MCF 10A (cell line): ENCODE data around the gene RALA. TPM values are rescaled to one million over a fixed set of nuclear protein-coding genes. Genes with fewer than 3 reads are reported as not detected.

ENCODE experiments used
- BruUV-seq: library from RNA; stranded (reverse); fragments of 400-500 nt; replicated peaks from 2 replicates; lab custom pipeline; 2021; lab: Mats Ljungman, UMichigan
- CTCF ChIA-PET: fragments of 300-600 bp; sonication (Branson Sonifier 250); formaldehyde crosslinking; extraction: SDS; loops from one replicate; lab custom pipeline; 2021; ENCODE audit warnings: antibody characterized with exemption, inconsistent platforms; lab: Yijun Ruan, JAX
- POLR2A ChIA-PET: fragments of 300-600, 350-650 bp; sonication (Branson Sonifier 250); formaldehyde crosslinking; extraction: SDS; loops from one replicate; lab custom pipeline; 2020; ENCODE audit warnings: antibody characterized with exemption, inconsistent platforms; lab: Yijun Ruan, JAX
- DNase-seq: peaks from one replicate; pipeline ENCODE4 v3.0.0-alpha.2; 2018; ENCODE audit not compliant: unreplicated experiment
- H3K27ac Mint-ChIP-seq: one replicate; pipeline ENCODE4 v1.8.0; 2022; ENCODE audit warnings: mild to moderate bottlenecking, low read depth, mixed read lengths; ENCODE audit not compliant: unreplicated experiment
- H3K27me3 Mint-ChIP-seq: one replicate; pipeline ENCODE4 v1.8.0; 2022; ENCODE audit warnings: mixed read lengths; ENCODE audit not compliant: insufficient read depth, unreplicated experiment
- H3K36me3 Mint-ChIP-seq: one replicate; pipeline ENCODE4 v1.8.0; 2022; ENCODE audit warnings: mild to moderate bottlenecking, moderate library complexity, mixed read lengths; ENCODE audit not compliant: insufficient read depth, unreplicated experiment
- H3K4me1 Mint-ChIP-seq: one replicate; pipeline ENCODE4 v1.8.0; 2022; ENCODE audit warnings: mixed read lengths; ENCODE audit not compliant: insufficient read depth, unreplicated experiment
- H3K4me3 Mint-ChIP-seq: one replicate; pipeline ENCODE4 v1.8.0; 2022; ENCODE audit warnings: mild to moderate bottlenecking, moderate library complexity, mixed read lengths; ENCODE audit not compliant: unreplicated experiment
- H3K9me3 Mint-ChIP-seq: one replicate; pipeline ENCODE4 v1.8.0; 2022; ENCODE audit warnings: mixed read lengths; ENCODE audit not compliant: unreplicated experiment
- intact Hi-C: fragments of 100-400 bp; cut with micrococcal nuclease; formaldehyde crosslinking; loops from 2 replicates; pipeline ENCODE4 v1.14.1; 2022
- total RNA-seq: library from RNA; stranded (reverse); gene quantifications from 2 replicates; pipeline ENCODE4 v1.2.3, GENCODE V29; 2022
- TF ChIP-seq, protein P1 (sequence below): fragments of 200-600 bp; IDR thresholded peaks from one replicate; pipeline ENCODE4 v1.8.0; 2022; ENCODE audit warnings: antibody characterized with exemption, mild to moderate bottlenecking; ENCODE audit not compliant: unreplicated experiment

RALA gene
- total RNA-seq, 1 experiment from 2014 or later, result 34.1 TPM

DNA sequence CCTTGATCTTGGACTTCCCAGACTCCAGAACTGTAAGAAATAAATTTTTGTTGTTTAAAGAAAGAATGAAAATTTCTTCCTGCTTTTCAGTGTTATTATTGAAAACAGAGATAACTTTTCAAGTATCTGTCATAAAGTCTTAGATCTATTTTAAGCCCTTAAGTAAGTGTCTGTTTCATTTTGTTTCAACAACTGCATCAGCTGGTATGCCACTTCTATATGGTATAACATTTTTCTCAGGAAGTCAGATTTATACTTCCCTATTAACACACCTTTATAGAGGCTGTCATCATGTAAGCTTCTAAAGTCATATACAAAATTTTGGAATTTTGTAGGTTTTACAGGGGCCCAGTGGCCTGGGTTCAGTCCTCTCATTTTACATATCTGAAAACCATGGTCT, 24.4 kb downstream of the RALA start:
- Mint-ChIP-seq H3K9me3 (no peaks in the 10 kb centered on the region), H3K27me3 (no peaks in the 10 kb centered on the region), H3K4me1 (peaks cover 18% of the 10 kb centered on the region), H3K27ac (no peak overlapping the region), H3K4me3 (no peak overlapping the region), H3K36me3 (peaks cover 9% of the 10 kb centered on the region)
- intact Hi-C loops, result no loop called here
- no peak for DNase-seq
- POLR2A ChIA-PET, result no interaction called here
- BruUV-seq, result no TSS peak
- TF ChIP-seq, protein P1, sequence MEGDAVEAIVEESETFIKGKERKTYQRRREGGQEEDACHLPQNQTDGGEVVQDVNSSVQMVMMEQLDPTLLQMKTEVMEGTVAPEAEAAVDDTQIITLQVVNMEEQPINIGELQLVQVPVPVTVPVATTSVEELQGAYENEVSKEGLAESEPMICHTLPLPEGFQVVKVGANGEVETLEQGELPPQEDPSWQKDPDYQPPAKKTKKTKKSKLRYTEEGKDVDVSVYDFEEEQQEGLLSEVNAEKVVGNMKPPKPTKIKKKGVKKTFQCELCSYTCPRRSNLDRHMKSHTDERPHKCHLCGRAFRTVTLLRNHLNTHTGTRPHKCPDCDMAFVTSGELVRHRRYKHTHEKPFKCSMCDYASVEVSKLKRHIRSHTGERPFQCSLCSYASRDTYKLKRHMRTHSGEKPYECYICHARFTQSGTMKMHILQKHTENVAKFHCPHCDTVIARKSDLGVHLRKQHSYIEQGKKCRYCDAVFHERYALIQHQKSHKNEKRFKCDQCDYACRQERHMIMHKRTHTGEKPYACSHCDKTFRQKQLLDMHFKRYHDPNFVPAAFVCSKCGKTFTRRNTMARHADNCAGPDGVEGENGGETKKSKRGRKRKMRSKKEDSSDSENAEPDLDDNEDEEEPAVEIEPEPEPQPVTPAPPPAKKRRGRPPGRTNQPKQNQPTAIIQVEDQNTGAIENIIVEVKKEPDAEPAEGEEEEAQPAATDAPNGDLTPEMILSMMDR, result no peak
- CTCF ChIA-PET, result interaction anchor here (0.6 kb wide), 1 partner anchor 64 kb away, joined by 3 read pairs; no protein-coding TSS in a partner anchor

DNA sequence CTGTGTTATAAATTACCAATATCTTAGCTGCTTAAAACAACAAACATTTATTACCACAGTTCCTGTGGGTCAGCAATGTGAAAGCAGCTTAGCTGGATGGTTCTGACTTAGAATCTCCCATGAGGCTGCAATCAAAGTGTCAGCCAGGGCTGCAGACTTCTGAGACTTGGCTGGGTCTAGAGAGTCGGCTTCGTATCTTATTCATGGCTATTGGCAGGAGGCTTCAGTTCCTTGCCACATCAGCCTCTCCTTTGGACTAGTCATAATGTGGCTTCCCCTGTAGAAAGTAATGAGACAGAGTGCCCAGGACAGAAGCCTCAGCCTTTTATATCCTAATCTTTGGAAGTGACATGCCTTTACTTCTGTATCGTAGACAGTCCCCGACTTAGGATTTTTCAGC, 27.3 kb downstream of the RALA start:
- Mint-ChIP-seq H3K27ac (no peak overlapping the region), H3K4me1 (no peaks in the 10 kb centered on the region), H3K27me3 (no peaks in the 10 kb centered on the region), H3K4me3 (no peak overlapping the region), H3K36me3 (peaks cover 9% of the 10 kb centered on the region), H3K9me3 (peaks cover 8% of the 10 kb centered on the region)
- no TSS peak for BruUV-seq
- CTCF ChIA-PET, result interaction anchor here (0.5 to 1.5 kb wide), 5 partner anchors 29 to 841 kb away, joined by 3 to 7 read pairs (median 4); no protein-coding TSS in a partner anchor
- POLR2A ChIA-PET, result interaction anchor here (0.8 to 1.6 kb wide), 2 partner anchors 14 to 28 kb away, joined by 3 to 8 read pairs; partner anchors contain the start of gene RALA
- TF ChIP-seq, protein P1, result no peak
- intact Hi-C loops, result no loop called here
- DNase-seq, result peak; percentile 14

DNA sequence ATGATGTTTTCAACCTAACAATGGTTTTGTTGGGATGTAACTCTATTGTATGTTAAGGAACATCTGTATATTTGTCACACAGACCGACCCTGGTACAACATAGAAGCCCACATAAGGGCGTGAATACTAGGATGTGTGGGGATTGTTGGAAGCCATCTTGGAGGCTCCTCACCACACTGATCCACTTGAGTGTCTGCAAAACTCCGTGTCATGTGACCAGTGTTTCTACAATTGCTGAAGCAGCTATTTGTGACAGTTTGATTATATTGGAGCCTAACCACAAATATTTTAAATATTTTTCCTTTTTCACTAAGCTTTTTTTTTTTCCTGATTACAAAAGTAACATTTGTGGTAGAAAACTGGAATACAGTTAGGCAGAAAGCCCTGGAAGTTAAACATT, 27.9 kb downstream of the RALA start:
- H3K4me3 Mint-ChIP-seq, result no peak overlapping the region
- ChIA-PET CTCF (interaction anchor here (0.6 to 1.5 kb wide), 3 partner anchors 28 to 85 kb away, joined by 4 to 7 read pairs (median 4); no protein-coding TSS in a partner anchor), POLR2A (interaction anchor here (0.8 to 1.6 kb wide), 3 partner anchors 8 to 28 kb away, joined by 3 to 8 read pairs (median 4); partner anchors contain the start of gene RALA)
- TF ChIP-seq, protein P1, result no peak
- peaks cover 9% of the 10 kb centered on the region for H3K36me3 Mint-ChIP-seq
- no peak overlapping the region for H3K27ac Mint-ChIP-seq
- no peaks in the 10 kb centered on the region for H3K4me1 Mint-ChIP-seq
- BruUV-seq, result no TSS peak
- H3K9me3 Mint-ChIP-seq, result peaks cover 8% of the 10 kb centered on the region
- no peak for DNase-seq
- no peaks in the 10 kb centered on the region for H3K27me3 Mint-ChIP-seq
- intact Hi-C loops, result no loop called here

DNA sequence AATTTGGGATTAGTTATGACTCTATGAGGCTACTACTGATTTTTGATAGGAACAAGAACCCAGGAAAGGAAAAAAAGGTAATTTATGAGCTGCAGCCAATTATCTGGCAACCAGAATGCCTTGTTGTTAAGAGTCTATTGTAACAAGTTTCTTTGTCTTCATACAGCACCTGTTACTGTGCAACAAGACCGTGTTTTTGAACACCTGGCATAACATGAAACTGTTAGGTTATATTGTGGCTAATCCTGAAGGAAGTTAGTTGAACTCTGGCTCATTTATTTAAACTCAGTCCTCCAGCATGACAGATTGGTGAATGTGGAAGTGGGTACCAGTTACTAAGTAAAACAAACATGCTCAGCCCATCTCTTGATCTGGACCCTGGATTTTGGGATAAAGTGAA, 33.0 kb downstream of the RALA start:
- no TSS peak for BruUV-seq
- TF ChIP-seq, protein P1, result no peak
- no peak overlapping the region for H3K27ac Mint-ChIP-seq
- POLR2A ChIA-PET, result no interaction called here
- CTCF ChIA-PET, result no interaction called here
- peaks cover 6% of the 10 kb centered on the region for H3K4me1 Mint-ChIP-seq
- intact Hi-C loops, result no loop called here
- H3K36me3 Mint-ChIP-seq, result peaks cover 7% of the 10 kb centered on the region
- DNase-seq, result no peak
- peaks cover 8% of the 10 kb centered on the region for H3K9me3 Mint-ChIP-seq
- no peak overlapping the region for H3K4me3 Mint-ChIP-seq
- H3K27me3 Mint-ChIP-seq, result no peaks in the 10 kb centered on the region
